Peyer's patch (tissue), 4 donors: ENCODE results near the gene S1PR1.

ENCODE experiments used
- POLR2A ChIP-seq, 2 donors: fragments of 450-650 bp; IDR thresholded peaks; one replicate each; pipeline ENCODE4 v1.5.1; 2017; ENCODE audit warnings: antibody characterized with exemption in 2 of 2, mild to moderate bottlenecking in 2 of 2, moderate library complexity in 2 of 2
- TF ChIP-seq, protein P1 (sequence below), 6 experiments: fragments of 450-650 bp in 4 of 6; fragments of 200-600 bp in 2 of 6; sonication (generic) in 1 of 6; IDR thresholded peaks; one replicate each; pipeline ENCODE4 v1.5.1; 2017 to 2019; ENCODE audit warnings: antibody characterized with exemption in 6 of 6, mild to moderate bottlenecking in 3 of 6, moderate library complexity in 1 of 6

DNA sequence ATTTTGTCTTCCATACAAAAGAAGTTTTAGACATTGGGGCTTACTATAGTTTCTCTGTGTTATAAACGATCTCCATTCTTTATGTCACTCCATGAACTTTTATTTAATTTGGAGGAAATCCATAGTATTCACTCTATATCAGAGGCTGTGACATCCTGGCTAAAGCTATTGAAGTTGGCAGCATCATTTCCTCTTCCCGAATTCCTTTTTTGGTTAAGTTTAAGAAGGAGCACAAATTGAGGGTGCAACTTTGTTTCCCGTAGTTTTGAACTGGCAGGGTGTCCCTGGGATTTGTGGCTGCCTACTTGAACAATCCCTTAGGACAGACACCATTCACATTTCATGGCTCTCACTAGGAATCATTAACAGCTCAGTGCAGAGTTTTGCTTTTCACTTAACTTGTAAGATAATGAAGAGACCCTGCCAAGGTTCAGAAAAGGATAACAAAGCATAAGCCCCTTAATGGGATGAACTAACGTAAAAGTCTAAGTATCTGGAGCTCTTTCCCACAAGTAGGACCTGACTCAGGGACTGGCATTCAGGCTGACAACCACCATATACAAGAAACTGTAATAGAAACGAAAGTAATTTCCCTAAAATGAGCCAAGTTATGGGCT, 13.9 kb downstream of the S1PR1 start:
- TF ChIP-seq, protein P1, sequence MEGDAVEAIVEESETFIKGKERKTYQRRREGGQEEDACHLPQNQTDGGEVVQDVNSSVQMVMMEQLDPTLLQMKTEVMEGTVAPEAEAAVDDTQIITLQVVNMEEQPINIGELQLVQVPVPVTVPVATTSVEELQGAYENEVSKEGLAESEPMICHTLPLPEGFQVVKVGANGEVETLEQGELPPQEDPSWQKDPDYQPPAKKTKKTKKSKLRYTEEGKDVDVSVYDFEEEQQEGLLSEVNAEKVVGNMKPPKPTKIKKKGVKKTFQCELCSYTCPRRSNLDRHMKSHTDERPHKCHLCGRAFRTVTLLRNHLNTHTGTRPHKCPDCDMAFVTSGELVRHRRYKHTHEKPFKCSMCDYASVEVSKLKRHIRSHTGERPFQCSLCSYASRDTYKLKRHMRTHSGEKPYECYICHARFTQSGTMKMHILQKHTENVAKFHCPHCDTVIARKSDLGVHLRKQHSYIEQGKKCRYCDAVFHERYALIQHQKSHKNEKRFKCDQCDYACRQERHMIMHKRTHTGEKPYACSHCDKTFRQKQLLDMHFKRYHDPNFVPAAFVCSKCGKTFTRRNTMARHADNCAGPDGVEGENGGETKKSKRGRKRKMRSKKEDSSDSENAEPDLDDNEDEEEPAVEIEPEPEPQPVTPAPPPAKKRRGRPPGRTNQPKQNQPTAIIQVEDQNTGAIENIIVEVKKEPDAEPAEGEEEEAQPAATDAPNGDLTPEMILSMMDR (IDR thresholded peaks at IDR 0.05), result no peak
- no peak for TF ChIP-seq POLR2A (IDR thresholded peaks at IDR 0.05)
